ENCODE measurements around the gene MAN1B1.

Gene MAN1B1

GRCh38 chr9:137140151-137141012, 53.6 kb downstream of the MAN1B1 start:
- no peak for TF ChIP-seq FOXP2 (optimal IDR thresholded peaks at IDR 0.05; ENCODE audit: borderline replicate concordance, extremely low read depth, extremely low read length, insufficient read depth)
- no peak for TF ChIP-seq SIN3A (IDR thresholded peaks at IDR 0.05; ENCODE audit: borderline replicate concordance, insufficient read depth, low read length)
- TF ChIP-seq REST (IDR thresholded peaks at IDR 0.05; ENCODE audit: insufficient read depth in 1 of 2, low read depth in 2 of 2, low read length in 2 of 2): peak; percentile 35 to 67; a peak in 1 of 4 replicates
- TF ChIP-seq TAF1 (IDR thresholded peaks at IDR 0.05; ENCODE audit: borderline replicate concordance, insufficient read depth, low read length): no peak
- TF ChIP-seq POLR2AphosphoS5 (IDR thresholded peaks at IDR 0.05; ENCODE audit: low read depth, low read length): no peak

GRCh38 chr9:137141050-137141810, 54.4 kb downstream of the MAN1B1 start:
- no peak for TF ChIP-seq REST (IDR thresholded peaks at IDR 0.05; ENCODE audit: insufficient read depth in 1 of 2, low read depth in 2 of 2, low read length in 2 of 2)

- TF ChIP-seq TAF1 (IDR thresholded peaks at IDR 0.05; ENCODE audit: borderline replicate concordance, insufficient read depth, low read length) (no peak), FOXP2 (optimal IDR thresholded peaks at IDR 0.05; ENCODE audit: borderline replicate concordance, extremely low read depth, extremely low read length, insufficient read depth) (no peak), POLR2AphosphoS5 (IDR thresholded peaks at IDR 0.05; ENCODE audit: low read depth, low read length) (no peak), SIN3A (IDR thresholded peaks at IDR 0.05; ENCODE audit: borderline replicate concordance, insufficient read depth, low read length) (no peak), REST (IDR thresholded peaks at IDR 0.05; ENCODE audit: insufficient read depth in 1 of 2, low read depth in 2 of 2, low read length in 2 of 2) (no peak)
Measured at GRCh38 chr9:137141976-137142936, 55.5 kb downstream of the MAN1B1 start.

- TF ChIP-seq FOXP2 (optimal IDR thresholded peaks at IDR 0.05; ENCODE audit: borderline replicate concordance, extremely low read depth, extremely low read length, insufficient read depth): no peak
- TF ChIP-seq POLR2AphosphoS5 (IDR thresholded peaks at IDR 0.05; ENCODE audit: low read depth, low read length): no peak
- TF ChIP-seq SIN3A (IDR thresholded peaks at IDR 0.05; ENCODE audit: borderline replicate concordance, insufficient read depth, low read length): no peak
- no peak for TF ChIP-seq TAF1 (IDR thresholded peaks at IDR 0.05; ENCODE audit: borderline replicate concordance, insufficient read depth, low read length)
- no peak for TF ChIP-seq REST (IDR thresholded peaks at IDR 0.05; ENCODE audit: insufficient read depth in 1 of 2, low read depth in 2 of 2, low read length in 2 of 2)
Measured at GRCh38 chr9:137143459-137143858, 56.7 kb downstream of the MAN1B1 start.
